Fibroblast of pulmonary artery (primary cell): ENCODE measurements around the gene RNPEP.
"Not testable (repeated sequence)": the region's sequence is repeated elsewhere in the genome, so short reads cannot be mapped to it uniquely, and the experiment has no call there.

Experiments
- DNase-seq: peaks from one replicate; pipeline ENCODE4 v3.0.0-alpha.2; 2010; ENCODE audit warnings: low read depth
- H3K4me3 ChIP-seq: replicated peaks from 2 replicates; pipeline ENCODE4 v1.5.1; 2011; ENCODE audit warnings: low read depth, mild to moderate bottlenecking, control low read depth, low read length, moderate library complexity
- TF ChIP-seq, protein P1 (sequence below): IDR thresholded peaks from 2 replicates; pipeline ENCODE4 v1.5.1; 2011; ENCODE audit warnings: mild to moderate bottlenecking, control low read depth, low read length, inconsistent platforms; ENCODE audit errors: missing control alignments

The RNPEP gene, protein sequence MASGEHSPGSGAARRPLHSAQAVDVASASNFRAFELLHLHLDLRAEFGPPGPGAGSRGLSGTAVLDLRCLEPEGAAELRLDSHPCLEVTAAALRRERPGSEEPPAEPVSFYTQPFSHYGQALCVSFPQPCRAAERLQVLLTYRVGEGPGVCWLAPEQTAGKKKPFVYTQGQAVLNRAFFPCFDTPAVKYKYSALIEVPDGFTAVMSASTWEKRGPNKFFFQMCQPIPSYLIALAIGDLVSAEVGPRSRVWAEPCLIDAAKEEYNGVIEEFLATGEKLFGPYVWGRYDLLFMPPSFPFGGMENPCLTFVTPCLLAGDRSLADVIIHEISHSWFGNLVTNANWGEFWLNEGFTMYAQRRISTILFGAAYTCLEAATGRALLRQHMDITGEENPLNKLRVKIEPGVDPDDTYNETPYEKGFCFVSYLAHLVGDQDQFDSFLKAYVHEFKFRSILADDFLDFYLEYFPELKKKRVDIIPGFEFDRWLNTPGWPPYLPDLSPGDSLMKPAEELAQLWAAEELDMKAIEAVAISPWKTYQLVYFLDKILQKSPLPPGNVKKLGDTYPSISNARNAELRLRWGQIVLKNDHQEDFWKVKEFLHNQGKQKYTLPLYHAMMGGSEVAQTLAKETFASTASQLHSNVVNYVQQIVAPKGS

DNA sequence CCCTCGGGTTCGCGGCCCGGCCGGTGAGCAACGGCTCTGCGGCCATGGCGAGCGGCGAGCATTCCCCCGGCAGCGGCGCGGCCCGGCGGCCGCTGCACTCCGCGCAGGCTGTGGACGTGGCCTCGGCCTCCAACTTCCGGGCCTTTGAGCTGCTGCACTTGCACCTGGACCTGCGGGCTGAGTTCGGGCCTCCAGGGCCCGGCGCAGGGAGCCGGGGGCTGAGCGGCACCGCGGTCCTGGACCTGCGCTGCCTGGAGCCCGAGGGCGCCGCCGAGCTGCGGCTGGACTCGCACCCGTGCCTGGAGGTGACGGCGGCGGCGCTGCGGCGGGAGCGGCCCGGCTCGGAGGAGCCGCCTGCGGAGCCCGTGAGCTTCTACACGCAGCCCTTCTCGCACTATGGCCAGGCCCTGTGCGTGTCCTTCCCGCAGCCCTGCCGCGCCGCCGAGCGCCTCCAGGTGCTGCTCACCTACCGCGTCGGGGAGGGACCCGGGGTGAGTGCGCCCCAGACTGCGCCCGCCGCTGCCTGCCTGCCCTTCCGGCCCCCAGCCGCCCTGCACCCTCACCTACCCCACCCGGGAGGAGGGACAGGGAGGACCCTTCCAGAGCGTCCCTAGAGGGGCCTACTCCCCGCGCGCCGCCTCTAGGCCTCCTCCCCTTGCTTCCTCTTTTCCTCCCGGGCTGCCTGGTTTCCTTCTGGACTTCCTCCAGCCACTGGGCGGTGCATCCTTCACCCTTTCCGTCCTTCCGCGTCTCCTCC lies at the start of gene RNPEP:
Gene RNPEP, plus strand, starts transcription at position 26 of the 757 bp plus-strand sequence. Its CDS starts 19 bp downstream, at position 45.
- H3K4me3 ChIP-seq, result peak within 1 kb of the TSS; percentile 81
- peak; percentile 74 for DNase-seq
- TF ChIP-seq, protein P1, sequence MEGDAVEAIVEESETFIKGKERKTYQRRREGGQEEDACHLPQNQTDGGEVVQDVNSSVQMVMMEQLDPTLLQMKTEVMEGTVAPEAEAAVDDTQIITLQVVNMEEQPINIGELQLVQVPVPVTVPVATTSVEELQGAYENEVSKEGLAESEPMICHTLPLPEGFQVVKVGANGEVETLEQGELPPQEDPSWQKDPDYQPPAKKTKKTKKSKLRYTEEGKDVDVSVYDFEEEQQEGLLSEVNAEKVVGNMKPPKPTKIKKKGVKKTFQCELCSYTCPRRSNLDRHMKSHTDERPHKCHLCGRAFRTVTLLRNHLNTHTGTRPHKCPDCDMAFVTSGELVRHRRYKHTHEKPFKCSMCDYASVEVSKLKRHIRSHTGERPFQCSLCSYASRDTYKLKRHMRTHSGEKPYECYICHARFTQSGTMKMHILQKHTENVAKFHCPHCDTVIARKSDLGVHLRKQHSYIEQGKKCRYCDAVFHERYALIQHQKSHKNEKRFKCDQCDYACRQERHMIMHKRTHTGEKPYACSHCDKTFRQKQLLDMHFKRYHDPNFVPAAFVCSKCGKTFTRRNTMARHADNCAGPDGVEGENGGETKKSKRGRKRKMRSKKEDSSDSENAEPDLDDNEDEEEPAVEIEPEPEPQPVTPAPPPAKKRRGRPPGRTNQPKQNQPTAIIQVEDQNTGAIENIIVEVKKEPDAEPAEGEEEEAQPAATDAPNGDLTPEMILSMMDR, result peak; percentile 4

DNA sequence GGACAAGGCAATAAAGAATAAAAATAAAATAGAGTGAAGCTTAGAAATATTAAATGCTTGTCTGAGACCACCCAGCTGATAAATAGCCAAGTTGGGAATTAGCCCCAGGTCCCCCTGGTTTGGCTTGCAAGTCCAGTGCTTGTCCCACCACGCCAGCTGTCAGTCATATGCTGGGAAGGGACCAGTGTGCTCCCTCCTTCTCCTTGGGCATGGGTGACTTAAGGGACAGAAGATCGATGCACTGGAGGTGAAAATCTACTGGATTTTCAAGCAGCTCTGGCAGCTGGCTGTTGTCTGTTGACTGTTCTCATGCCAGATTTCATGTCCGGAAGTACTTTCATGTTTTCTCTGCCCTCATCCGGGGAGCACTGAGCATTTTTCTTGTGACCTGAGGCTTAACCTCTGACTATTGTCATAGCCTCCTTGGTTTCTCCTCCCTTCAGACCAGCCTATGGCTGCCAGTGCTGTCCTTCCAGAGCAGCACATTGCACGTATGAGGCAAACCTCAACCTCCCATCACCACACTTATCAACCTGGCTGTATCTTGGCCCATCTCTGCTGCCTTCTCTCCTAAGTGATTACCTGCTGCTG lies 48.5 kb upstream of the RNPEP start:
- DNase-seq, result peak; percentile 62
- H3K4me3 ChIP-seq, result no peak overlapping the region
- TF ChIP-seq, protein P1, result no peak

DNA sequence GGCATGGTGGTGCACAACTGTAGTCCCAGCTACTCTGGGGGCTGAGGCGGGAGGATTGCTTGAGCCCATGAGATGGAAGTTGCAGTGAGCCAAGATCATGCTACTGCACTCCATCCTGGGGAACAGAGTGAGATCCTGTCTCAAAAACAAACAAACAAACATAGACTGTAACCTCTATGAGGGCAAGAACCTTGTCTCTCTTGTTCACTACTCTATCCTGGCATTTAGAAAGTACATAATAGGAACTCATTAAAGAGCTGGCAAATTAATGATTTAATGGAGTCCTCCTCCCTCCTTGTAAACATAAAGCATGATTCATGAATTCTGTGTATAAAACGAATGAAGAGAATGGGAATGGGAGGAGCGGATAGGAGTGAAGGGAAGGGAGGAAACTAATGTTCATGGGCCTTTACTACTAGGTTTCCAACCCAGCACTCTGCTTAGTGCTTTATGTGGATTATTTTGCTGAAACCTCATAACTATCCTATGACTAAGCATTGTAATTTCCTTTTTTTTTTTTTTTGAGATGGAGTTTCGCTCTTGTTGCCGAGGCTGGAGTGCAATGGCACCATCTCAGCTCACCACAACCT lies 44.7 kb upstream of the RNPEP start:
- peak; percentile 81 for DNase-seq
- TF ChIP-seq, protein P1, result no peak
- no peak overlapping the region for H3K4me3 ChIP-seq

DNA sequence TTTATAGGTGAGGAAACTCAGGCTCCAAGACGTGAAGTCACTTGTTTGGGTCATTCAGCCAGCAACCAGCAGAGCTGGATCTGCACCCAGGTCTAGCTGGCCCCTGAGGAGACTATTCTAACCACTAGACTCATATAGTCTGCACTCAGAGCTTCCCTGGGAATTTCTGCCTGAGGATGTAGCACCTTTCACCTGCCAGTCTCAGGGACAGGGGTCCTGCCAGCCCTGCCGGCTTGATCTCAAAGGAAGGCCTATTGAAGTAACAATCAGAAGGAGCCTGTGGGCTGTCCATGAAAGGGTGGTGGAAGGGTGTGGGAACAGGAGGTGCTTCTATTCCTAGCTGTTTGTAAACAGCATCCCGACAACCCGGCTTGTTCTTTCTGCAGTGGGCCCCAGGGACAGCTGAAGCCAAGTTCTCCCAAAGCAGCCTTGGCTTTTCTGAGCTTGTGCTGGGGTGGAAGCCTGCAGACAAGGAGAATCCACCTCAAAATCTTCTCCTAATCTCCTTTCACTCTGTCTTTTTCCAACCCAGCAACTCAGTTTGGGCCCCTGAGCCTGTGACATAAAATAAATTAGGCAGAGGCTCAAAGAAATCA lies 43.9 kb upstream of the RNPEP start:
- DNase-seq, result no peak
- H3K4me3 ChIP-seq, result no peak overlapping the region
- TF ChIP-seq, protein P1, result no peak

DNA sequence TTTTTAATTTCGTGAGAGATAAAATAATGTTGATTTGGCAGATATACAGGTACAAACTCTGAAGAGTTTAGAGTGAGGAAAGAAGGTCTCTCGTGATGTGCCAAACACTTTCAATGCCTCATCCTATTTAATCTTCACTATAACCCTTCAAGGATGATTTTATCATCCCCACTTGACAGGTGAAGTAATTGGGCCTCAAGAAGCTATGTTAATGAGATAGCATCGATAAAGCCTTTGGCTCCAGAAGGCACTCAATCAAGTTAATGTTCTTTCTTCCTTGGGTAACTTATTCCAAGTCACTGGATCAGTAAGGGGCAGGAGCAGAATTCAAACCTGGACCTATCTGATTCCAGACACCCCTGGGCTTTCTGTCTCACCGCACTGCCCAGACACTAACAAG lies 43.3 kb upstream of the RNPEP start:
- no peak for DNase-seq
- H3K4me3 ChIP-seq, result no peak overlapping the region
- TF ChIP-seq, protein P1, result no peak

DNA sequence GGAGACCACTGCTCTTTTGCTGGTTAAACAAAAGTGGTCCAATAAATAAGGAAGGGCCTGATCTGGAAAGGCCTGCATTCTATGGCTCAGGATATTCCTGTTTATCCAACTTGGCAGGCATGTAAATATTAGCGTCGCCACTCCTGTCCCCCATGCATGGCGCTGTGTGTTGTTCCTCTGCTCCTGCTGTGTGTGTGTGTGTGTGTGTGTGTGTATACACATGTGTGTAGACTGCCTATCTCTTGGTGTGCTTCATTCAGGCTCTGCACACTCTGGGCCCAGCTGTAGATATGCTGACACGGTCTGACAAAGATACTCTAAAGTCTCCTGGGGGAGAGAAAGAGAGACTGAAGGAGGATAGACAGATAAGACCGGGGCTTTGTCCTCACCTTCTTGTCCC lies 42.9 kb upstream of the RNPEP start:
- DNase-seq, result no peak
- TF ChIP-seq, protein P1, result no peak
- H3K4me3 ChIP-seq, result no peak overlapping the region

DNA sequence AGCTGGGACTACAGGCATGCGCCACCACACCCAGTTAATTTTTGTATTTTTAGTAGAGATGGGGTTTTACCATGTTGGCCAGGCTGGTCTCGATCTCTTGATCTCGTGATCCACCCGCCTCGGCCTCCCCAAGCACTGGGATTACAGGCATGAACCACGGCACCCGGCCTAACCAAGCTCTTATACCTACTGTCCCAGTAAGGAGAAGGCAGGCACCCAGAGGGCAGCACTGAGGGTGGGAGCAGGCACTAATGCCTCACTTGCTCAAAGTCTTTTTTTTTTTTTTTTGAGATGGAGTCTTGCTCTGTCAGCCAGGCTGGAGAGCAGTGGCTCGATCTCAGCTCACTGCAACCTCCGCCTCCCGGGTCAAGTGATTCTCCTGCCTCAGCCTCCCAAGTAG lies 42.1 kb upstream of the RNPEP start:
- H3K4me3 ChIP-seq, DNase-seq: not testable (repeated sequence)
